Fibroblast of lung (primary cell): ENCODE measurements around the gene ZNF214. TPM values are rescaled to one million over a fixed set of nuclear protein-coding genes. Genes with fewer than 3 reads are reported as not detected.

Experiments
- DNase-seq, 2 donors: peaks; one replicate each; pipeline versions ENCODE4 v3.0.0 to v3.0.0-alpha.2; 2010; ENCODE audit warnings: low read depth in 2 of 2
- H2AFZ ChIP-seq: 2 replicates; pipeline ENCODE4 v1.5.1; 2012; ENCODE audit warnings: low read length, control low read depth, inconsistent platforms
- H3K27ac ChIP-seq: 2 replicates; pipeline ENCODE4 v1.5.1; 2011; ENCODE audit warnings: low read length, control low read depth; ENCODE audit not compliant: insufficient read depth
- H3K27me3 ChIP-seq: 2 replicates; pipeline ENCODE4 v1.5.1; 2011; ENCODE audit warnings: mild to moderate bottlenecking, low read length; ENCODE audit not compliant: control insufficient read depth, insufficient read depth
- H3K36me3 ChIP-seq: 2 replicates; pipeline ENCODE4 v1.5.1; 2011; ENCODE audit warnings: low read length; ENCODE audit not compliant: control insufficient read depth, insufficient read depth
- H3K4me1 ChIP-seq: 2 replicates; pipeline ENCODE4 v1.5.1; 2011; ENCODE audit warnings: low read length; ENCODE audit not compliant: control insufficient read depth, insufficient read depth; ENCODE audit errors: extremely low read depth
- H3K4me2 ChIP-seq: 2 replicates; pipeline ENCODE4 v1.5.1; 2011; ENCODE audit warnings: low read length, control low read depth; ENCODE audit not compliant: insufficient read depth; ENCODE audit errors: extremely low read depth
- H3K4me3 ChIP-seq, 4 experiments: fragments of 200-600 bp in 1 of 4; sonication (generic) in 1 of 4; replicated peaks in 1 of 4; 2 replicates each; pipeline ENCODE4 v1.5.1; 2011 to 2016; ENCODE audit warnings: low read length in 4 of 4, low read depth in 3 of 4, mild to moderate bottlenecking in 3 of 4, control low read depth in 2 of 4, inconsistent platforms in 1 of 4, mixed read lengths in 1 of 4; ENCODE audit not compliant: insufficient read depth in 1 of 4; ENCODE audit errors: control extremely low read depth in 1 of 4
- H3K79me2 ChIP-seq: 2 replicates; pipeline ENCODE4 v1.5.1; 2012; ENCODE audit warnings: mild to moderate bottlenecking, low read length, inconsistent platforms; ENCODE audit not compliant: control insufficient read depth, insufficient read depth
- H3K9ac ChIP-seq: 2 replicates; pipeline ENCODE4 v1.5.1; 2011; ENCODE audit warnings: mild to moderate bottlenecking, low read length, control low read depth; ENCODE audit not compliant: insufficient read depth
- H3K9me3 ChIP-seq: 2 replicates; pipeline ENCODE4 v1.5.1; 2012; ENCODE audit warnings: low read depth, low read length; ENCODE audit not compliant: control insufficient read depth, insufficient read depth
- H4K20me1 ChIP-seq: 2 replicates; pipeline ENCODE4 v1.5.1; 2011; ENCODE audit warnings: low read length; ENCODE audit not compliant: control insufficient read depth, insufficient read depth; ENCODE audit errors: extremely low read depth
- EZH2 ChIP-seq: IDR thresholded peaks from 2 replicates; pipeline ENCODE4 v1.5.1; 2012; ENCODE audit warnings: low read length, control low read depth, mild to moderate bottlenecking; ENCODE audit errors: missing control alignments
- polyA minus RNA-seq: library from RNA; depleted of rRNA, polyadenylated mRNA; stranded (reverse); fragments of >200 nt; gene quantifications from 2 replicates; pipeline ENCODE4 v1.2.3, GENCODE V29; 2011; ENCODE audit warnings: low replicate concordance
- polyA plus RNA-seq, 2 donors: library from polyadenylated mRNA; depleted of rRNA in 1 of 2; stranded (reverse) in 1 of 2; unstranded in 1 of 2; fragments of >200 nt; gene quantifications; 2 replicates each; pipeline ENCODE4 v1.2.1, GENCODE V29; 2011 to 2012; ENCODE audit warnings: missing spikeins in 1 of 2
- total RNA-seq: library from RNA; depleted of rRNA; stranded (reverse); fragments of >200 nt; gene quantifications from 2 replicates; pipeline ENCODE4 v1.2.1, GENCODE V29; 2014
- TF ChIP-seq, protein P1 (sequence below), 2 donors: IDR thresholded peaks in 1 of 2; conservative IDR thresholded peaks in 1 of 2; 1 replicate in 1 of 2; 2 replicates in 1 of 2; pipeline ENCODE4 v1.5.1; 2011 to 2012; ENCODE audit warnings: low read length in 2 of 2, control low read depth in 1 of 2, inconsistent platforms in 1 of 2, low read depth in 1 of 2, mild to moderate bottlenecking in 1 of 2

The ZNF214 gene
- total RNA-seq (8.7 and 9.9 TPM in 2 replicates), polyA plus RNA-seq (1.8 and 2.0 TPM in 2 replicates), polyA minus RNA-seq (not detected in 2 replicates)
- 1.2 and 1.5 TPM in 2 replicates for polyA plus RNA-seq (2012)

DNA sequence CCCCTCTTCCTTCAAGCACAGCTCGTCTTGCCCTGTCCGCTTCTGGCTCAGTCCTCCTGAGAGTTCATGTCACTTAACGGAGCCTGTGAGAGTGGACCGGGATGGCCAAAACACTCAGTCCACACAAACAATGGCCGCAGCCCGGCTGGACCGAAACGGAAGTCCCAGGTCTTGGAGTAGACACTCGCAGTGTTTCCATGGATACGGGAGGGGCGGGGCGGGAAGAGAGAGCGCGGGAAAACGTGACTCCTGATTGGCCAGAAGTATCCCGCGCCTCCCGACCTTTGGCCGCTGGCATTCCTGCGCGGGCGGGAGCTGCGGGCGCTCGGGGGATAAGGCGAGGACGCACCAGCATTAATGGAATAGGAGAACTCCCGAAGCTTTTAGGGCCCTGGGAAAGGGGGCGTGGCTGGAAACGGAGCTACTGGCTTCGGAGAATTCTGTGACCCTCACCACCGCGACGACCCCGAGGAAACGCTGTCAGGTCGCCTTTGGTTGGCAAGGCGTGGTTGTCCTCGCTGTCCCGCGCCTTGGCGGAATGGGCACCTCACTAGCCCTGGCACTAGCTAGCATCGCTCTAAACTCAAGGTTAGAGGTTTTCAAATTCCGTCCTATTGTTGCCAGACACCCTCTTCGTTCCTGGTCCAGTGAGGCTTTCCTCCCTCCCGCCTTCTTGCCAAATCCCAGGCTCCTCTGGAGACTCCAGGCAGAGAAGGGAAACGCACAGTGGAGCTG, at the start of gene ZNF214, which contains the start of gene NLRP14:
TSS of gene ZNF214 (minus strand) at position 164 of the 735 bp plus-strand sequence. CDS start 17,511 bp downstream, outside the sequence.
TSS of gene NLRP14 (plus strand) at position 297 of the 735 bp plus-strand sequence. CDS start 18,108 bp downstream, outside the sequence.
- peak within 1 kb of the TSS; percentile 85 for H3K27ac ChIP-seq
- peaks cover 3% of the 10 kb centered on the region for H3K4me1 ChIP-seq
- peak within 1 kb of the TSS; percentile 99 for H2AFZ ChIP-seq
- H3K79me2 ChIP-seq, result no peaks in the 10 kb centered on the region
- H3K9me3 ChIP-seq, result no peaks in the 10 kb centered on the region
- H3K4me3 ChIP-seq, result peak within 1 kb of the TSS; percentile 65 to 90 (median 70)
- peak within 1 kb of the TSS; percentile 93 for H3K4me2 ChIP-seq
- H4K20me1 ChIP-seq, result no peaks in the 10 kb centered on the region
- H3K36me3 ChIP-seq, result no peaks in the 10 kb centered on the region
- TF ChIP-seq, protein P1, sequence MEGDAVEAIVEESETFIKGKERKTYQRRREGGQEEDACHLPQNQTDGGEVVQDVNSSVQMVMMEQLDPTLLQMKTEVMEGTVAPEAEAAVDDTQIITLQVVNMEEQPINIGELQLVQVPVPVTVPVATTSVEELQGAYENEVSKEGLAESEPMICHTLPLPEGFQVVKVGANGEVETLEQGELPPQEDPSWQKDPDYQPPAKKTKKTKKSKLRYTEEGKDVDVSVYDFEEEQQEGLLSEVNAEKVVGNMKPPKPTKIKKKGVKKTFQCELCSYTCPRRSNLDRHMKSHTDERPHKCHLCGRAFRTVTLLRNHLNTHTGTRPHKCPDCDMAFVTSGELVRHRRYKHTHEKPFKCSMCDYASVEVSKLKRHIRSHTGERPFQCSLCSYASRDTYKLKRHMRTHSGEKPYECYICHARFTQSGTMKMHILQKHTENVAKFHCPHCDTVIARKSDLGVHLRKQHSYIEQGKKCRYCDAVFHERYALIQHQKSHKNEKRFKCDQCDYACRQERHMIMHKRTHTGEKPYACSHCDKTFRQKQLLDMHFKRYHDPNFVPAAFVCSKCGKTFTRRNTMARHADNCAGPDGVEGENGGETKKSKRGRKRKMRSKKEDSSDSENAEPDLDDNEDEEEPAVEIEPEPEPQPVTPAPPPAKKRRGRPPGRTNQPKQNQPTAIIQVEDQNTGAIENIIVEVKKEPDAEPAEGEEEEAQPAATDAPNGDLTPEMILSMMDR (conservative IDR thresholded peaks at IDR 0.05 in 1 of 2, IDR thresholded peaks at IDR 0.05 in 1 of 2; ENCODE audit: low read depth in 1 of 2, low read length in 2 of 2), result no peak
- TF ChIP-seq EZH2, result no peak
- peak within 1 kb of the TSS; percentile 83 for H3K9ac ChIP-seq
- no peaks in the 10 kb centered on the region for H3K27me3 ChIP-seq
- DNase-seq, result peak; percentile 92 to 93

DNA sequence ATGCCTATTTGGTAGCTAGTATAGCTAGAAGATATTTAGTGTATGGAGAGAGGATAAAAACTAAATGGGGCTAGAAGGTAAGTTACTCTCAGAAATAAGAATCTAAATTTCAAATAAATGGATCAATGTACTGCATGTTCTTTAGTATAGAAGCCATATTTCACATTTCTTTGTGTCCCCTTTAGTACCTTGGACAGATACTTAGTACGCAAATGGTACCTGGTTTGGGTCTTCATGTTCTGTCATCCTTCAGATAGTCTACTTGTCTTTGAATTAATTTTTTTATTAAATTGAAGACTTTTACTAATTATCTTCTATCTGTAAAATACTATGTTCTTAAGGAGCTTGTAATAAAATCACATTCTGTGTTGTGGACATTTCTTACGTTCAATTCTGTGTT, 42.4 kb upstream of the ZNF214 start:
- Histone ChIP-seq H3K9me3 (no peaks in the 10 kb centered on the region), H4K20me1 (no peaks in the 10 kb centered on the region), H3K4me3 (no peak overlapping the region), H3K27ac (no peak overlapping the region), H3K27me3 (no peaks in the 10 kb centered on the region), H3K36me3 (no peaks in the 10 kb centered on the region), H3K9ac (no peak overlapping the region), H3K4me2 (no peak overlapping the region), H3K4me1 (peaks cover 2% of the 10 kb centered on the region), H2AFZ (no peak overlapping the region), H3K79me2 (no peaks in the 10 kb centered on the region)
- TF ChIP-seq EZH2, result no peak
- TF ChIP-seq, protein P1 (conservative IDR thresholded peaks at IDR 0.05 in 1 of 2, IDR thresholded peaks at IDR 0.05 in 1 of 2; ENCODE audit: low read depth in 1 of 2, low read length in 2 of 2), result no peak
- DNase-seq, result no peak

DNA sequence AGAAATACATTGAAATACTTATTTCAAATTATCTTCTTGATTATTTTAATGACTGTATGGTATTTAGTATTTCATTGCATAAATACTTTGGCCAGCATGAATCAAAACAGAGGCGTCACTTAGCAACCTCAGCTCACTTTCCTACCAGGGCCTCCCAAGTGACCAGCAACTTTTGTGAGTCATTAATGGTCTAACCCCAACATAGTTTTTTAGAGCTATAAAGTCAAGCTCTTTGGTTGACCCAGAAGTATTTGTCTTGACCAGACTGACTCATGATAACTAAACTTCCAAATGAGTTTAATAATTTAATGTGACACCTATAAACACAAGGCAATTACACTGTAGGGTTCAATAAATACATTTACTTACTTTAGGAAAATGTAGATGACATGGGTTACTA, 40.7 kb upstream of the ZNF214 start:
- Histone ChIP-seq H3K4me2 (no peak overlapping the region), H3K4me3 (no peak overlapping the region), H4K20me1 (no peaks in the 10 kb centered on the region), H3K79me2 (no peaks in the 10 kb centered on the region), H3K9me3 (no peaks in the 10 kb centered on the region), H3K27ac (no peak overlapping the region), H2AFZ (no peak overlapping the region), H3K9ac (no peak overlapping the region), H3K36me3 (no peaks in the 10 kb centered on the region), H3K4me1 (peaks cover 2% of the 10 kb centered on the region), H3K27me3 (no peaks in the 10 kb centered on the region)
- TF ChIP-seq EZH2, result no peak
- TF ChIP-seq, protein P1 (conservative IDR thresholded peaks at IDR 0.05 in 1 of 2, IDR thresholded peaks at IDR 0.05 in 1 of 2; ENCODE audit: low read depth in 1 of 2, low read length in 2 of 2), result no peak
- peak; percentile 44 to 58 for DNase-seq
